COLO668 (cell line): ENCODE results near the gene SPTAN1.
A peak's percentile ranks its signal among the peaks of the same experiment; 100 is the strongest.
"Not testable (repeated sequence)": the region's sequence is repeated elsewhere in the genome, so short reads cannot be mapped to it uniquely, and the experiment has no call there.

Source experiments
- DNase-seq: peaks from one replicate; lab custom pipeline; 2025; ENCODE audit not compliant: unreplicated experiment; lab: John Stamatoyannopoulos, UW

The SPTAN1 gene

DNA sequence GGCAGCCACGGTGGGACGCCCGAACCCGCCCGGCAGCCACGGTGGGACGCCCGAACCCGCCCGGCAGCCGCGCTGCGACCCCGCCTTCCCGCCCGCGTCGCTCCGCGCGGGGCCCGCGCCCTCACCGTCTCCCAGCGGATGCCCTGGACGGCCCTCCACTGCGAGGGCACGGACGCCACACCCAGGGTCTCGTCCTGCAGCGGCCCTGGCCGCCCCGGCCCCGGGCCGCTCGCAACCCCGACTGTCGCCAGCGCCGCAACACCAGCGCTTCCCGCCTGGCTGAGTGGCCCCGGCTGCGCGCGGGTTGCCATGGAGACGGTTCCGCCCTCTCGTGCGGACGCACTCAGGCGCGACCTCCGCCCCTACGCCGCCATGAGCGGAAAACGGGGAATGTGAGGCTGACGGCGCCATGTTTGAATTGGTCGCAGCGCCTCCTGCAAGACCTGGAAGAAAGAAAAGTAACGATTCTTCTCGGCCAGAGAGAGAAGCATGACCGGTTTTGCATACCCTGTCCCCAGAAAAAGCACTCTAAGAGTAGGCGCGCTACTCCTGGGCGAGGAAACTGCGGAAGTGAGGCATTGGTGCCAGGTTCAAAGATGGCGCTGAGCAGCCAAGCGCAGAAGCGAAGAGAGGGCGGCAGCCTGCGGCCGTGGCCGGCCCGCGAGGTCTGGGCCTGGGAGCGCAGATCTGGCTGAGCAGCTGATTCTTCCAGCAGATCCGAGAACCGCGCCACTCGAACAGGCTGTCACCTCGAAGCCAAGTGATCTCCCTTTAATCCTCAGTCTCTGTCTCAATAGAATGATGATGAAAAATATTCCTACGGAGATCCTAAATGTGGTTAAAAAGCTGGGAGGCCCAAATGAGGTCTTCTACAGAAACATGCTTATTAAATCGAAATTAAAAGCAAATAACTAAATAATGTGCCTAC, 104.3 kb downstream of the SPTAN1 start, which contains the start of gene DYNC2I2:
TSS of gene DYNC2I2 (minus strand) at position 432 of the 928 bp plus-strand sequence. CDS start at position 311, 121 bp downstream.
- peak; percentile 88 for DNase-seq

GRCh38 chr9:128657344-128657704, 104.9 kb downstream of the SPTAN1 start:
- no peak for DNase-seq

DNA sequence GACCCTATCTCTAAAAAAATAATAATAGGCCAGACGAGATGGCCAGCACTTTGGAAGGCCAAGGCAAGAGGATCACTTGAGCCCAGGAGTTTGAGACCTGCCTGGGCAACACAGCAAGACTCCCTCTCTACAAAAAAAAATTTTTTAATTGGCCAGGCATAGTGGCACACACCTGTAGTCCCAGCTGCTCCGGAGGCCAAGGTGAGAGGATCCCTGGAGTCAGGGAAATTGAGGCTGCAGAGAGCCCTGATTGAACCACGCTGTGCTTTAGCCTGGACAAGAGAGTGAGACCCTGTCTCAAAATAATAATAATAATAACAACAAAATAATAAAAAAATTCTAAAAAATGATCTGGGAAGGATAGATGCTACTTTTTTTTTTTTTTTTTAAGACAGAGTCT, 105.4 kb downstream of the SPTAN1 start:
- no peak for DNase-seq

DNA sequence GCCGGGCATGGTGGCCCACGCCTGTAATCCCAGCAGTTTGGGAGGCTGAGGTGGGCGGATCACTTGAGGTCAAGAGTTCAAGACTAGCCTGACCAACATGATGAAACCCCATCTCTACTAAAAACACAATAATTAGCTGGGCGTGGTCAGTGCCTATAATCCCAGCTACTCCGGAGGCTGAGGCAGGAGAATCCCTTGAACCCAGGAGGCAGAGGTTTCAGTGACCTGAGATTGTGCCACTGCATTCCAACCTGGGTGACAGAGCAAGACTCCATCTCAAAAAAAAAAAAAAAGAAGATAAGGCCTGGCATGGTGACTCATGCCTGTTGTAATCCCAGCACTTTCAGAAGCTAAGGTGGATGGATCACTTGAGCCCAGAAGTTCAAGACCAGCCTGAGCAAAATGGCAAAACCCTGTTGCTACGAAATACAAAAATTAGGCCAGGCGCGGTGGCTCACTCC, 114.1 kb downstream of the SPTAN1 start:
- not testable (repeated sequence) for DNase-seq

DNA sequence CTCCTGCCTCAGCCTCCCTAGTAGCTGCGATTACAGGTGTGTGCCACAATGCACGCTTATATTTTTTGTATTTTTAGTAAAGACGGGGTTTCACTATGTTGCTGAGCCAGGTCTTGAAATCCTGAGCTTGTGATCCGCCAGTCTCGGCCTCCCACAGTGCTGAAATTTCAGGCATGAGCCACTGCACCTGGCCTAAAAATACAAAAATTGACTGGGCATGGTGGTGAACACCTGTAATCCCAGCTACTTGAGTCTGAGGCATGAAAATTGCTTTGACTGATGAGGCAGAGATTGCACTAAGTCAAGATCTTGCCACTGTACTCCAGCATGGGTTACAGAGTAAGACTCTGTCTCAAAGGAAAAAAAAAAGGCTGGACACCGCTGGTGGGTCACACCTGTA, 117.4 kb downstream of the SPTAN1 start:
- no peak for DNase-seq

GRCh38 chr9:128675382-128675781, 123.0 kb downstream of the SPTAN1 start:
- no peak for DNase-seq

- no peak for DNase-seq
Measured at GRCh38 chr9:128677794-128678193, 125.4 kb downstream of the SPTAN1 start.
